ENCODE results near the gene TARS2. TPM values are rescaled to one million over a fixed set of nuclear protein-coding genes. Genes with fewer than 3 reads are reported as not detected.

The TARS2 gene
- total RNA-seq, 2 donors from 2014 or later = 11.6 to 13.5 TPM

- peaks cover 4 to 15% of the 10 kb centered on the region in 2 donors for H3K4me1 ChIP-seq (ENCODE audit: control insufficient read depth in 1 of 2, low read depth in 2 of 2)
- H3K4me3 ChIP-seq = peak within 1 kb of the TSS; percentile 94
- DNase-seq (ENCODE audit: low spot score) (peak; percentile 74), ATAC-seq (ENCODE audit: insufficient number of reproducible peaks, low FRiP score, low read depth) (peak; percentile 92)
- H3K9me3 ChIP-seq = no peaks in the 10 kb centered on the region
- no peaks in the 10 kb centered on the region for H3K36me3 ChIP-seq
- TF ChIP-seq, protein P1, sequence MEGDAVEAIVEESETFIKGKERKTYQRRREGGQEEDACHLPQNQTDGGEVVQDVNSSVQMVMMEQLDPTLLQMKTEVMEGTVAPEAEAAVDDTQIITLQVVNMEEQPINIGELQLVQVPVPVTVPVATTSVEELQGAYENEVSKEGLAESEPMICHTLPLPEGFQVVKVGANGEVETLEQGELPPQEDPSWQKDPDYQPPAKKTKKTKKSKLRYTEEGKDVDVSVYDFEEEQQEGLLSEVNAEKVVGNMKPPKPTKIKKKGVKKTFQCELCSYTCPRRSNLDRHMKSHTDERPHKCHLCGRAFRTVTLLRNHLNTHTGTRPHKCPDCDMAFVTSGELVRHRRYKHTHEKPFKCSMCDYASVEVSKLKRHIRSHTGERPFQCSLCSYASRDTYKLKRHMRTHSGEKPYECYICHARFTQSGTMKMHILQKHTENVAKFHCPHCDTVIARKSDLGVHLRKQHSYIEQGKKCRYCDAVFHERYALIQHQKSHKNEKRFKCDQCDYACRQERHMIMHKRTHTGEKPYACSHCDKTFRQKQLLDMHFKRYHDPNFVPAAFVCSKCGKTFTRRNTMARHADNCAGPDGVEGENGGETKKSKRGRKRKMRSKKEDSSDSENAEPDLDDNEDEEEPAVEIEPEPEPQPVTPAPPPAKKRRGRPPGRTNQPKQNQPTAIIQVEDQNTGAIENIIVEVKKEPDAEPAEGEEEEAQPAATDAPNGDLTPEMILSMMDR (IDR thresholded peaks at IDR 0.05) = no peak
- peak within 1 kb of the TSS; percentile 51 to 64 for H3K27ac ChIP-seq
- H3K27me3 ChIP-seq (replicated peaks; ENCODE audit: insufficient read depth) = no peaks in the 10 kb centered on the region
These were observed 28.3 kb downstream of the TARS2 start, which contains the start of gene FALEC for GRCh38 chr1:150515328-150516049. TSS of gene FALEC (plus strand) at chr1:150515752.

DNA sequence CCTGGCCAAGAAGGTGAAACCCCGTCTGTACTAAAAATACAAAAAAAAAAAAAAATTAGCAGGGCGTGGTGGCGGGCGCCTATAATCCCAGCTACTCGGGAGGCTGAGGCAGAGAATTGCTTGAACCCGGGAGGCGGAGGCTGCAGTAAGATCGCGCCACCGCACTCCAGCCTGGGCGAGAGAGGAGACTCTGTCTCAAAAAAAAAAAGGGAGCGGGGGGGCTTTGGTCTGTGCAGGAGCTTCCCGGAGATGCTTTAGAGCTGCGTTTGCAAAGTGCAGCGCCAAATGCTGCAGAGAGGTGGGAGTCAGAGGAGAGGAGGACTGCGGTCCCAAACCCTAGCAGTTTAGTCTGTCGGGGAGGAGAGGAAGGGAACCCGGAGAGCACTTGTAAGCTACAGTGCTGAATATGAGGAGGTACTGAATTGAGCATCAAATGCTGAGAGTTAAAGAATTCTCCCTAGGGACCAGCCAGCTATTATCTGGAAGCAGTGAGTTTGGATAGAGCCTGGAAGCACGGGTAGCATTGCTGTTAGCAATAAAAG, 28.9 kb downstream of the TARS2 start:
- Histone ChIP-seq H3K9me3 (no peaks in the 10 kb centered on the region), H3K4me3 (peak overlapping the region; percentile 94), H3K36me3 (no peaks in the 10 kb centered on the region), H3K4me1 (ENCODE audit: control insufficient read depth in 1 of 2, low read depth in 2 of 2) (peaks cover 4 to 15% of the 10 kb centered on the region in 2 donors), H3K27me3 (replicated peaks; ENCODE audit: insufficient read depth) (no peaks in the 10 kb centered on the region), H3K27ac (peak overlapping the region; percentile 51 to 64)
- ATAC-seq (ENCODE audit: insufficient number of reproducible peaks, low FRiP score, low read depth) (no peak), DNase-seq (ENCODE audit: low spot score) (no peak)
- TF ChIP-seq, protein P1 (IDR thresholded peaks at IDR 0.05) = peak; percentile 21

DNA sequence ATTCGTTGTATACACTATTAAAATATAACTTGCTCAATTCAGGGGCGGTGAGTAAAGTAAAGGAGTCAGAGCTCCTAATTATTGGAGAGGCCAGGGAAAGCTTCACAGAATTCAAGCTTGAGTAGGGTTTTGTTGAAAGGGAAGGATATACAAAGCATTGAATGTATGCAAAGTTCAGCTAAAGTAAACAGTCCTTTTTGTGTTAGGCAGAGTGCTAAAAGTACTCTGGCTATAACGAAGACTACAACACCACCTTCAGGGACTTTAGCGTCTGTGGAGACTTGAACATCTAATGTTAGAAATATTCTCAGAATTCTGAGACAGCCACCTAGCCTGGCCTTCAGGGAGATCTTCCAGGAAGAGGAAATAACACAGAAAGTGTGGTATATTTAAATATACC, 29.4 kb downstream of the TARS2 start:
- TF ChIP-seq, protein P1 (IDR thresholded peaks at IDR 0.05) = no peak
- peak overlapping the region; percentile 51 to 64 for H3K27ac ChIP-seq
- H3K4me3 ChIP-seq = peak overlapping the region; percentile 94
- no peaks in the 10 kb centered on the region for H3K36me3 ChIP-seq
- DNase-seq (ENCODE audit: low spot score) = no peak
- no peak for ATAC-seq (ENCODE audit: insufficient number of reproducible peaks, low FRiP score, low read depth)
- no peaks in the 10 kb centered on the region for H3K27me3 ChIP-seq (replicated peaks; ENCODE audit: insufficient read depth)
- H3K9me3 ChIP-seq = no peaks in the 10 kb centered on the region
- peaks cover 4 to 15% of the 10 kb centered on the region in 2 donors for H3K4me1 ChIP-seq (ENCODE audit: control insufficient read depth in 1 of 2, low read depth in 2 of 2)

DNA sequence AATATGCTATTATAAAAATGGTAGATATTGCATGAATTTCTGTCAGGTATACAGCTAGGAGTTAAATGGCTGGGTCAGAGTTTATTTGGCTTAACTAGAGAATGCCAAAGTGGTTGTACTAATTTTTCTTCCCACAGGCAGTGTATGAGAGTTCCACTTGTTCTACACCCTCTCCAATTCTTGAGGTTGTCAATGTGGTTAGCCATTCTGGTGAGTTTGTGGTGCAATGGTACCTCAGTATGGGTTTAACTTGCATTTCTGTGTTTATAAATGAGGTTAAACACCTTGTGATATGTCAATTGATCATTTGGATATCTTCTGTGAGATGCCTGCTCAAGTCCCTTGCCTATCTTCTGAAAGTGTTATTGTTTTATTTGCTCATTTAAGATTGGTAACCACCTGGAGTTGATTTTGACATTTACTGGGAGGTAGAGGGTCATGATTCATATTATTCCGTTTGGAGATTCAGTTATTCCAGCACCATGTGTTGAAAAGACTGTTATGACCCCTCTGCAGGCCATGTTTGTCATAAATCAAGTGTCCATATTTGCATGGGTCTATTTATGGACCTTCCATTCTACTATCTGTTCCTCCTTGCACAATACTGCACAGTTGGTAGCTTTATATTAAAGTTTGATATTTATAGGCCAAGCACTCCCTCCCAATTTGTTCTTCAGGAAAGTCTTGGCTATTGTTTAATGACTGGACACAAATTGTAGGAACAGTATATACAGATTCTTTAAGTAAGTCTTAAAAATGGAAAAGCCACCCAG, 34.2 kb downstream of the TARS2 start:
- ATAC-seq (ENCODE audit: insufficient number of reproducible peaks, low FRiP score, low read depth) = no peak
- peaks cover 0 to 2% of the 10 kb centered on the region in 2 donors for H3K4me1 ChIP-seq (ENCODE audit: control insufficient read depth in 1 of 2, low read depth in 2 of 2)
- no peak overlapping the region for H3K27ac ChIP-seq
- TF ChIP-seq, protein P1 (IDR thresholded peaks at IDR 0.05) = no peak
- no peak for DNase-seq (ENCODE audit: low spot score)
- no peaks in the 10 kb centered on the region for H3K27me3 ChIP-seq (replicated peaks; ENCODE audit: insufficient read depth)
- no peaks in the 10 kb centered on the region for H3K9me3 ChIP-seq
- H3K36me3 ChIP-seq = no peaks in the 10 kb centered on the region
- H3K4me3 ChIP-seq = no peak overlapping the region

- ATAC-seq (ENCODE audit: insufficient number of reproducible peaks, low FRiP score, low read depth) = no peak
- Histone ChIP-seq H3K36me3 (no peaks in the 10 kb centered on the region), H3K4me1 (ENCODE audit: control insufficient read depth in 1 of 2, low read depth in 2 of 2) (peaks cover 2 to 9% of the 10 kb centered on the region in 2 donors), H3K27ac (no peak overlapping the region), H3K4me3 (no peak overlapping the region), H3K27me3 (replicated peaks; ENCODE audit: insufficient read depth) (no peaks in the 10 kb centered on the region), H3K9me3 (no peaks in the 10 kb centered on the region)
- no peak for DNase-seq (ENCODE audit: low spot score)
- TF ChIP-seq, protein P1 (IDR thresholded peaks at IDR 0.05) = no peak
These were observed 38.1 kb downstream of the TARS2 start for GRCh38 chr1:150525348-150525747.

All from thoracic aorta (tissue), 2 donors.